ENCODE results near the gene AQP2.

DNA sequence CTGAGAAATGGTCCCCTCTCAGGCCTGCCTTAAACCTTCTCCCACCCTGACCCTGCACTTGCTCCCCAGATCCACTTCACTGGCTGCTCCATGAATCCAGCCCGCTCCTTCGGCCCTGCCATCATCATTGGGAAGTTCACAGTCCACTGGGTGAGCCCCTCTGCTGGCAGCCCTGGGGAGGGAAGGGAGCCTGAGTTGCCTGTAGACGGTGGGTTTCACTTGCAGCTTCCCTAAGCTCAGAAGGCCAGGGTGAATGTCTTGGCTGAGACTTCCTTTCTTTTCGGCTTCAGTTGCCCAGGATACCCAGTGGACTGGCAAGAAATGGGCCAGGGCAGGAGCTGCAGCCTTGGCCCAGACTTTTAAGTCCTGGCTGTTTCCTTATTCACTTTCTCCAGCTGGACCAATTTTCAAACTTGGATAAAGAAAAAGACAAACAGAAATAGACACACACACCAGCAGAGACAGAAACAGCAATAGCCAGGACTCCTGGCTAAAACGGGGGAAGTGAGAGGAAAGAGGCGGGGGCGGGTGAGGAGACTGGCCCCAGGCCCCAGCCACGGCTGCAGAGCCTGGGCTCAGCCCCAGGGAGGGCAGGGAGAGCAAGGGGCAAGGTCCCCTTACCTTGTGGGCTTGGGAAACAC, 24.3 kb downstream of the AQP2 start:
- TF ChIP-seq RAD21 (IDR thresholded peaks at IDR 0.05) (no peak), YY1 (IDR thresholded peaks at IDR 0.05) (no peak), FOXA1 (IDR thresholded peaks at IDR 0.05) (no peak), GABPA (IDR thresholded peaks at IDR 0.05 in 1 of 2, conservative IDR thresholded peaks at IDR 0.05 in 1 of 2) (no peak), EGR1 (IDR thresholded peaks at IDR 0.05; ENCODE audit: low read depth in 2 of 2) (no peak), JUND (IDR thresholded peaks at IDR 0.05) (no peak), SP1 (IDR thresholded peaks at IDR 0.05) (no peak), TAF1 (conservative IDR thresholded peaks at IDR 0.05) (no peak), RXRA (IDR thresholded peaks at IDR 0.05) (no peak)
- TF ChIP-seq, protein P1, sequence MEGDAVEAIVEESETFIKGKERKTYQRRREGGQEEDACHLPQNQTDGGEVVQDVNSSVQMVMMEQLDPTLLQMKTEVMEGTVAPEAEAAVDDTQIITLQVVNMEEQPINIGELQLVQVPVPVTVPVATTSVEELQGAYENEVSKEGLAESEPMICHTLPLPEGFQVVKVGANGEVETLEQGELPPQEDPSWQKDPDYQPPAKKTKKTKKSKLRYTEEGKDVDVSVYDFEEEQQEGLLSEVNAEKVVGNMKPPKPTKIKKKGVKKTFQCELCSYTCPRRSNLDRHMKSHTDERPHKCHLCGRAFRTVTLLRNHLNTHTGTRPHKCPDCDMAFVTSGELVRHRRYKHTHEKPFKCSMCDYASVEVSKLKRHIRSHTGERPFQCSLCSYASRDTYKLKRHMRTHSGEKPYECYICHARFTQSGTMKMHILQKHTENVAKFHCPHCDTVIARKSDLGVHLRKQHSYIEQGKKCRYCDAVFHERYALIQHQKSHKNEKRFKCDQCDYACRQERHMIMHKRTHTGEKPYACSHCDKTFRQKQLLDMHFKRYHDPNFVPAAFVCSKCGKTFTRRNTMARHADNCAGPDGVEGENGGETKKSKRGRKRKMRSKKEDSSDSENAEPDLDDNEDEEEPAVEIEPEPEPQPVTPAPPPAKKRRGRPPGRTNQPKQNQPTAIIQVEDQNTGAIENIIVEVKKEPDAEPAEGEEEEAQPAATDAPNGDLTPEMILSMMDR (IDR thresholded peaks at IDR 0.05; ENCODE audit: low read depth, low read length, missing input control): no peak
- TF ChIP-seq, protein P2, sequence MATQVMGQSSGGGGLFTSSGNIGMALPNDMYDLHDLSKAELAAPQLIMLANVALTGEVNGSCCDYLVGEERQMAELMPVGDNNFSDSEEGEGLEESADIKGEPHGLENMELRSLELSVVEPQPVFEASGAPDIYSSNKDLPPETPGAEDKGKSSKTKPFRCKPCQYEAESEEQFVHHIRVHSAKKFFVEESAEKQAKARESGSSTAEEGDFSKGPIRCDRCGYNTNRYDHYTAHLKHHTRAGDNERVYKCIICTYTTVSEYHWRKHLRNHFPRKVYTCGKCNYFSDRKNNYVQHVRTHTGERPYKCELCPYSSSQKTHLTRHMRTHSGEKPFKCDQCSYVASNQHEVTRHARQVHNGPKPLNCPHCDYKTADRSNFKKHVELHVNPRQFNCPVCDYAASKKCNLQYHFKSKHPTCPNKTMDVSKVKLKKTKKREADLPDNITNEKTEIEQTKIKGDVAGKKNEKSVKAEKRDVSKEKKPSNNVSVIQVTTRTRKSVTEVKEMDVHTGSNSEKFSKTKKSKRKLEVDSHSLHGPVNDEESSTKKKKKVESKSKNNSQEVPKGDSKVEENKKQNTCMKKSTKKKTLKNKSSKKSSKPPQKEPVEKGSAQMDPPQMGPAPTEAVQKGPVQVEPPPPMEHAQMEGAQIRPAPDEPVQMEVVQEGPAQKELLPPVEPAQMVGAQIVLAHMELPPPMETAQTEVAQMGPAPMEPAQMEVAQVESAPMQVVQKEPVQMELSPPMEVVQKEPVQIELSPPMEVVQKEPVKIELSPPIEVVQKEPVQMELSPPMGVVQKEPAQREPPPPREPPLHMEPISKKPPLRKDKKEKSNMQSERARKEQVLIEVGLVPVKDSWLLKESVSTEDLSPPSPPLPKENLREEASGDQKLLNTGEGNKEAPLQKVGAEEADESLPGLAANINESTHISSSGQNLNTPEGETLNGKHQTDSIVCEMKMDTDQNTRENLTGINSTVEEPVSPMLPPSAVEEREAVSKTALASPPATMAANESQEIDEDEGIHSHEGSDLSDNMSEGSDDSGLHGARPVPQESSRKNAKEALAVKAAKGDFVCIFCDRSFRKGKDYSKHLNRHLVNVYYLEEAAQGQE (IDR thresholded peaks at IDR 0.05): no peak
- TF ChIP-seq, protein P3, sequence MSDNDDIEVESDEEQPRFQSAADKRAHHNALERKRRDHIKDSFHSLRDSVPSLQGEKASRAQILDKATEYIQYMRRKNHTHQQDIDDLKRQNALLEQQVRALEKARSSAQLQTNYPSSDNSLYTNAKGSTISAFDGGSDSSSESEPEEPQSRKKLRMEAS (IDR thresholded peaks at IDR 0.05): no peak
- TF ChIP-seq, protein P4, sequence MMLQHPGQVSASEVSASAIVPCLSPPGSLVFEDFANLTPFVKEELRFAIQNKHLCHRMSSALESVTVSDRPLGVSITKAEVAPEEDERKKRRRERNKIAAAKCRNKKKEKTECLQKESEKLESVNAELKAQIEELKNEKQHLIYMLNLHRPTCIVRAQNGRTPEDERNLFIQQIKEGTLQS (IDR thresholded peaks at IDR 0.05): no peak

All from liver (tissue), 3 donors.